ENCODE data around the gene CPEB2.

GRCh38 chr4:15060213-15060612 lies 57.9 kb downstream of the CPEB2 start:
- TF ChIP-seq CTCF (IDR thresholded peaks at IDR 0.05) (no peak), POLR2A (IDR thresholded peaks at IDR 0.05) (no peak)

Data from adrenal gland (tissue), 5 donors.